Measurements from ENCODE around the gene CCT8L2. TPM values are rescaled to one million over a fixed set of nuclear protein-coding genes. Genes with fewer than 3 reads are reported as not detected.
"Not testable (repeated sequence)": the region's sequence is repeated elsewhere in the genome, so short reads cannot be mapped to it uniquely, and the experiment has no call there.

Gene CCT8L2
- total and polyA plus RNA-seq, 2 of the 13 experiments (the other 11 are each of a cell fraction or from before 2014, with no cell fraction given), result not detected

GRCh38 chr22:16562711-16563554 lies 29.7 kb downstream of the CCT8L2 start (continued):
- no peak for TF ChIP-seq ZBTB4 (CRISPR knock-in tag; IDR thresholded peaks at IDR 0.05; ENCODE audit: borderline replicate concordance)
- no peak for TF ChIP-seq ZNF44 (CRISPR knock-in tag; IDR thresholded peaks at IDR 0.05)
- TF ChIP-seq BORCS8-MEF2B (CRISPR knock-in tag; IDR thresholded peaks at IDR 0.05), result no peak
- no peak for TF ChIP-seq PHF21A (CRISPR knock-in tag; IDR thresholded peaks at IDR 0.05)
- no peak for TF ChIP-seq ZNF414 (CRISPR knock-in tag; IDR thresholded peaks at IDR 0.05)
- TF ChIP-seq MBNL3 (CRISPR knock-in tag; conservative IDR thresholded peaks at IDR 0.05), result no peak
- no peak for TF ChIP-seq GLMP (CRISPR knock-in tag; IDR thresholded peaks at IDR 0.05; ENCODE audit: borderline replicate concordance)

- H3K4me1 ChIP-seq (ENCODE audit: insufficient read depth, low read length); BruUV-seq (replicated peaks); ATAC-seq; H3K4me2 ChIP-seq (ENCODE audit: low read depth, low read length); H3K36me3 ChIP-seq (replicated peaks in 1 of 2; ENCODE audit: control insufficient read depth in 1 of 2, insufficient read depth in 2 of 2, low read length in 2 of 2); H2AFZ ChIP-seq (ENCODE audit: low read length); H3K27me3 ChIP-seq (ENCODE audit: control insufficient read depth in 1 of 2, insufficient read depth in 2 of 2, low read length in 2 of 2); H4K20me1 ChIP-seq (ENCODE audit: insufficient read depth, low read length); H3K4me3 ChIP-seq (replicated peaks in 1 of 3; ENCODE audit: insufficient read depth in 1 of 3, low read depth in 2 of 3, low read length in 3 of 3); in situ Hi-C loops (cut with HindIII; ENCODE audit: extremely low pct_ligation_motif_present, low pct_unique_long_range_greater_than_20kb); H3K27ac ChIP-seq (ENCODE audit: extremely low read length, insufficient read depth, low read length); DNase-seq (ENCODE audit: low spot score); CTCF ChIA-PET (ENCODE audit: low intra/inter-chr PET ratio, low total read pairs); intact Hi-C loops (cut with micrococcal nuclease; ENCODE audit: unreplicated experiment); FAIRE-seq; POLR2A ChIA-PET; H3K79me2 ChIP-seq (ENCODE audit: insufficient read depth, low read length); H3K9ac ChIP-seq (ENCODE audit: insufficient read depth, low read depth, low read length): not testable (repeated sequence)
- 10% methylated on average over 1 of the region's 5 CpGs for WGBS (ENCODE audit: low lambda C conversion rate)
- peaks cover 11% of the 10 kb centered on the region for H3K9me3 ChIP-seq (ENCODE audit: low read length)
Observed at GRCh38 chr22:16561093-16561658, 31.4 kb downstream of the CCT8L2 start.

GRCh38 chr22:16560651-16561050 lies 32.0 kb downstream of the CCT8L2 start:
- H3K9ac ChIP-seq (ENCODE audit: insufficient read depth, low read depth, low read length); H3K27me3 ChIP-seq (ENCODE audit: control insufficient read depth in 1 of 2, insufficient read depth in 2 of 2, low read length in 2 of 2); H3K79me2 ChIP-seq (ENCODE audit: insufficient read depth, low read length); CTCF ChIA-PET (ENCODE audit: low intra/inter-chr PET ratio, low total read pairs); H3K36me3 ChIP-seq (replicated peaks in 1 of 2; ENCODE audit: control insufficient read depth in 1 of 2, insufficient read depth in 2 of 2, low read length in 2 of 2); H2AFZ ChIP-seq (ENCODE audit: low read length); in situ Hi-C loops (cut with HindIII; ENCODE audit: extremely low pct_ligation_motif_present, low pct_unique_long_range_greater_than_20kb); BruUV-seq (replicated peaks); intact Hi-C loops (cut with micrococcal nuclease; ENCODE audit: unreplicated experiment); FAIRE-seq; H4K20me1 ChIP-seq (ENCODE audit: insufficient read depth, low read length); ATAC-seq; H3K4me2 ChIP-seq (ENCODE audit: low read depth, low read length); H3K4me3 ChIP-seq (replicated peaks in 1 of 3; ENCODE audit: insufficient read depth in 1 of 3, low read depth in 2 of 3, low read length in 3 of 3); H3K4me1 ChIP-seq (ENCODE audit: insufficient read depth, low read length); H3K27ac ChIP-seq (ENCODE audit: extremely low read length, insufficient read depth, low read length); POLR2A ChIA-PET; DNase-seq (ENCODE audit: low spot score): not testable (repeated sequence)
- peaks cover 11% of the 10 kb centered on the region for H3K9me3 ChIP-seq (ENCODE audit: low read length)
- WGBS (ENCODE audit: low lambda C conversion rate), result no CpG with 5 or more reads among the region's 5 CpGs

Measured in HepG2 (cell line).